ENCODE data around the gene WDR43. TPM values are rescaled to one million over a fixed set of nuclear protein-coding genes. Genes with fewer than 3 reads are reported as not detected.
A peak's percentile ranks its signal among the peaks of the same experiment; 100 is the strongest.

The WDR43 gene
- polyA plus RNA-seq (ENCODE audit: insufficient read length in 4 of 4) = 10 to 100 TPM; 39.3 to 51.5 (median 50.1) TPM

- DNase-seq (ENCODE audit: low read depth in 4 of 4, low spot score in 3 of 4) = peak; percentile 90 to 95 (median 94)
These were observed at the start of gene WDR43 for GRCh38 chr2:28894470-28895188. Gene WDR43, plus strand, starts transcription at chr2:28894667. Its CDS starts 32 bp downstream, at chr2:28894699.

GRCh38 chr2:28855193-28855592 is 39.3 kb upstream of the WDR43 start:
- DNase-seq (ENCODE audit: low read depth in 4 of 4, low spot score in 3 of 4) = no peak

- DNase-seq (ENCODE audit: low read depth in 4 of 4, low spot score in 3 of 4) = no peak
These were observed 38.5 kb upstream of the WDR43 start for GRCh38 chr2:28855977-28856376.

- no peak for DNase-seq (ENCODE audit: low read depth in 4 of 4, low spot score in 3 of 4)
These were observed 25.9 kb upstream of the WDR43 start for GRCh38 chr2:28868611-28869010.

GRCh38 chr2:28869494-28870145 is 24.8 kb upstream of the WDR43 start:
- peak in 2 of 4 donors; percentile 18 to 20 for DNase-seq (ENCODE audit: low read depth in 4 of 4, low spot score in 3 of 4)

GRCh38 chr2:28870146-28870891 is 24.1 kb upstream of the WDR43 start, which contains the start of gene TRMT61B:
Gene TRMT61B, minus strand, starts transcription at chr2:28870309. Its CDS starts 32 bp downstream, at chr2:28870277.
- peak; percentile 87 to 94 (median 92) for DNase-seq (ENCODE audit: low read depth in 4 of 4, low spot score in 3 of 4)

- DNase-seq (ENCODE audit: low read depth in 4 of 4, low spot score in 3 of 4) = no peak
These were observed 22.8 kb upstream of the WDR43 start for GRCh38 chr2:28871620-28872019.

- DNase-seq (ENCODE audit: low read depth in 4 of 4, low spot score in 3 of 4) = no peak
These were observed 14.3 kb upstream of the WDR43 start for GRCh38 chr2:28880193-28880592.

- no peak for DNase-seq (ENCODE audit: low read depth in 4 of 4, low spot score in 3 of 4)
These were observed 979 bp upstream of the WDR43 start for GRCh38 chr2:28893488-28893887.

GRCh38 chr2:28895189-28895893 is 874 bp downstream of the WDR43 start:
- DNase-seq (ENCODE audit: low read depth in 4 of 4, low spot score in 3 of 4) = no peak

- DNase-seq (ENCODE audit: low read depth in 4 of 4, low spot score in 3 of 4) = no peak
These were observed 2.4 kb downstream of the WDR43 start for GRCh38 chr2:28896906-28897305.

GRCh38 chr2:28898048-28898447 is 3.6 kb downstream of the WDR43 start:
- no peak for DNase-seq (ENCODE audit: low read depth in 4 of 4, low spot score in 3 of 4)

- DNase-seq (ENCODE audit: low read depth in 4 of 4, low spot score in 3 of 4) = no peak
These were observed 6.7 kb downstream of the WDR43 start for GRCh38 chr2:28901202-28901601.

- no peak for DNase-seq (ENCODE audit: low read depth in 4 of 4, low spot score in 3 of 4)
These were observed 7.4 kb downstream of the WDR43 start for GRCh38 chr2:28901841-28902240.

- no peak for DNase-seq (ENCODE audit: low read depth in 4 of 4, low spot score in 3 of 4)
These were observed 8.1 kb downstream of the WDR43 start for GRCh38 chr2:28902584-28902983.

GRCh38 chr2:28904295-28904694 is 9.8 kb downstream of the WDR43 start:
- no peak for DNase-seq (ENCODE audit: low read depth in 4 of 4, low spot score in 3 of 4)

GRCh38 chr2:28904802-28905457 is 10.5 kb downstream of the WDR43 start:
- no peak for DNase-seq (ENCODE audit: low read depth in 4 of 4, low spot score in 3 of 4)

GRCh38 chr2:28905533-28905932 is 11.1 kb downstream of the WDR43 start:
- no peak for DNase-seq (ENCODE audit: low read depth in 4 of 4, low spot score in 3 of 4)

- DNase-seq (ENCODE audit: low read depth in 4 of 4, low spot score in 3 of 4) = no peak
These were observed 11.9 kb downstream of the WDR43 start for GRCh38 chr2:28906376-28906775.

GRCh38 chr2:28906821-28907220 is 12.4 kb downstream of the WDR43 start:
- no peak for DNase-seq (ENCODE audit: low read depth in 4 of 4, low spot score in 3 of 4)

All from right renal pelvis (tissue), 4 donors.